Measurements from ENCODE around the gene RLIM. TPM values are rescaled to one million over a fixed set of nuclear protein-coding genes. Genes with fewer than 3 reads are reported as not detected.

The RLIM gene
- polyA plus RNA-seq, 1 donor from 2014 or later, result 40.4 TPM

- Histone ChIP-seq H3K9ac (ENCODE audit: low read length) (no peak overlapping the region), H2AFZ (ENCODE audit: low read depth, low read length) (no peak overlapping the region), H3K9me2 (ENCODE audit: insufficient read depth, low read length) (no peaks in the 10 kb centered on the region), H3K4me2 (ENCODE audit: low read length) (no peak overlapping the region), H3F3A (ENCODE audit: insufficient read depth, low read length, poor library complexity, severe bottlenecking) (no peaks in the 10 kb centered on the region), H3K27me3 (ENCODE audit: insufficient read depth, low read depth, low read length) (no peaks in the 10 kb centered on the region), H3K36me3 (ENCODE audit: insufficient read depth, low read length) (no peaks in the 10 kb centered on the region), H3K4me3 (ENCODE audit: low read length) (no peak overlapping the region), H3K9me3 (ENCODE audit: low read length) (no peaks in the 10 kb centered on the region), H3K27ac (ENCODE audit: low read length) (no peak overlapping the region), H3K79me2 (replicated peaks; ENCODE audit: insufficient read depth, low read length) (no peaks in the 10 kb centered on the region), H4K20me1 (ENCODE audit: insufficient read depth) (no peaks in the 10 kb centered on the region)
- no peak for TF ChIP-seq CTCF (IDR thresholded peaks at IDR 0.05; ENCODE audit: poor library complexity, severe bottlenecking)
- no peak for TF ChIP-seq RAD21 (conservative IDR thresholded peaks at IDR 0.05)
- no peak for TF ChIP-seq MXI1 (conservative IDR thresholded peaks at IDR 0.05; ENCODE audit: poor library complexity, severe bottlenecking)
- TF ChIP-seq EZH2 (IDR thresholded peaks at IDR 0.05; ENCODE audit: borderline replicate concordance, insufficient read depth, low read length, poor library complexity, severe bottlenecking), result no peak
- TF ChIP-seq SMC3 (conservative IDR thresholded peaks at IDR 0.05; ENCODE audit: poor library complexity), result no peak
Measured at GRCh38 chrX:74546984-74547383, 67.4 kb downstream of the RLIM start.

- Histone ChIP-seq H3K27ac (ENCODE audit: low read length) (no peak overlapping the region), H3K4me2 (ENCODE audit: low read length) (no peak overlapping the region)
- TF ChIP-seq EZH2 (IDR thresholded peaks at IDR 0.05; ENCODE audit: borderline replicate concordance, insufficient read depth, low read length, poor library complexity, severe bottlenecking) (no peak), SMC3 (conservative IDR thresholded peaks at IDR 0.05; ENCODE audit: poor library complexity) (no peak), RAD21 (conservative IDR thresholded peaks at IDR 0.05) (no peak), TAF1 (IDR thresholded peaks at IDR 0.05; ENCODE audit: low read depth) (no peak), EP300 (conservative IDR thresholded peaks at IDR 0.05; ENCODE audit: poor library complexity, severe bottlenecking) (no peak), REST (IDR thresholded peaks at IDR 0.05; ENCODE audit: borderline replicate concordance) (no peak), MXI1 (conservative IDR thresholded peaks at IDR 0.05; ENCODE audit: poor library complexity, severe bottlenecking) (no peak), CTCF (IDR thresholded peaks at IDR 0.05; ENCODE audit: poor library complexity, severe bottlenecking) (no peak), POLR2AphosphoS5 (IDR thresholded peaks at IDR 0.05) (no peak)
Measured at GRCh38 chrX:74545880-74546523, 68.4 kb downstream of the RLIM start.

More at GRCh38 chrX:74545880-74546523, 68.4 kb downstream of the RLIM start:
- no peaks in the 10 kb centered on the region for H3K79me2 ChIP-seq (replicated peaks; ENCODE audit: insufficient read depth, low read length)
- no peaks in the 10 kb centered on the region for H3K36me3 ChIP-seq (ENCODE audit: insufficient read depth, low read length)
- H3K9me3 ChIP-seq (ENCODE audit: low read length), result no peaks in the 10 kb centered on the region
- no peak overlapping the region for H2AFZ ChIP-seq (ENCODE audit: low read depth, low read length)
- H3K4me3 ChIP-seq (ENCODE audit: low read length), result no peak overlapping the region
- no peaks in the 10 kb centered on the region for H4K20me1 ChIP-seq (ENCODE audit: insufficient read depth)
- no peak overlapping the region for H3K9ac ChIP-seq (ENCODE audit: low read length)
- H3K27me3 ChIP-seq (ENCODE audit: insufficient read depth, low read depth, low read length), result no peaks in the 10 kb centered on the region
- no peaks in the 10 kb centered on the region for H3K9me2 ChIP-seq (ENCODE audit: insufficient read depth, low read length)
- no peaks in the 10 kb centered on the region for H3F3A ChIP-seq (ENCODE audit: insufficient read depth, low read length, poor library complexity, severe bottlenecking)
